GM19240 (cell line): ENCODE results near the gene PRCP.
A peak's percentile ranks its signal among the peaks of the same experiment; 100 is the strongest.

Source experiments
- DNase-seq: peaks from one replicate; pipeline ENCODE4 v3.0.0; 2011; ENCODE audit warnings: low spot score; ENCODE audit not compliant: insufficient read length

PRCP gene

GRCh38 chr11:82907371-82907770, 7.1 kb upstream of the PRCP start:
- DNase-seq, result no peak

GRCh38 chr11:82906931-82907330, 6.7 kb upstream of the PRCP start:
- no peak for DNase-seq

- DNase-seq, result no peak
Observed at GRCh38 chr11:82906236-82906635, 6.0 kb upstream of the PRCP start.

GRCh38 chr11:82903843-82904586, 3.8 kb upstream of the PRCP start:
- DNase-seq, result no peak

GRCh38 chr11:82902880-82903279, 2.6 kb upstream of the PRCP start:
- no peak for DNase-seq

GRCh38 chr11:82901922-82902485, 1.8 kb upstream of the PRCP start:
- DNase-seq, result no peak

GRCh38 chr11:82901165-82901921, 1.1 kb upstream of the PRCP start, which contains the start of gene DDIAS:
Gene DDIAS, plus strand, starts transcription at chr11:82901736. Its CDS starts 13,003 bp downstream, at chr11:82914739.
- DNase-seq, result peak; percentile 71

- no peak for DNase-seq
Observed at GRCh38 chr11:82899957-82900276, 313 bp downstream of the PRCP start.

GRCh38 chr11:82899186-82899820, 927 bp downstream of the PRCP start:
- no peak for DNase-seq

GRCh38 chr11:82898241-82898640, 2.0 kb downstream of the PRCP start:
- no peak for DNase-seq

- no peak for DNase-seq
Observed at GRCh38 chr11:82896183-82896582, 4.0 kb downstream of the PRCP start.

- DNase-seq, result no peak
Observed at GRCh38 chr11:82895437-82896091, 4.7 kb downstream of the PRCP start.

GRCh38 chr11:82892611-82893169, 7.5 kb downstream of the PRCP start:
- no peak for DNase-seq

GRCh38 chr11:82890936-82891335, 9.3 kb downstream of the PRCP start:
- DNase-seq, result no peak

GRCh38 chr11:82890002-82890341, 10.3 kb downstream of the PRCP start:
- no peak for DNase-seq

- DNase-seq, result no peak
Observed at GRCh38 chr11:82889133-82890001, 10.9 kb downstream of the PRCP start.

- DNase-seq, result no peak
Observed at GRCh38 chr11:82883853-82884252, 16.4 kb downstream of the PRCP start.

- no peak for DNase-seq
Observed at GRCh38 chr11:82874646-82875523, 25.3 kb downstream of the PRCP start.

GRCh38 chr11:82873919-82874333, 26.3 kb downstream of the PRCP start:
- DNase-seq, result no peak
